HG02981 (cell line): Measurements from ENCODE around the gene PDE6A.
A peak's percentile ranks its signal among the peaks of the same experiment; 100 is the strongest.
"Not testable (repeated sequence)": the region's sequence is repeated elsewhere in the genome, so short reads cannot be mapped to it uniquely, and the experiment has no call there.

Source experiments
- ATAC-seq: cut with Tn5 transposase; IDR thresholded peaks from one replicate; pipeline ENCODE4 v1.9.1; 2021; ENCODE audit warnings: mild to moderate bottlenecking, moderate library complexity; ENCODE audit not compliant: unreplicated experiment

The PDE6A gene

DNA sequence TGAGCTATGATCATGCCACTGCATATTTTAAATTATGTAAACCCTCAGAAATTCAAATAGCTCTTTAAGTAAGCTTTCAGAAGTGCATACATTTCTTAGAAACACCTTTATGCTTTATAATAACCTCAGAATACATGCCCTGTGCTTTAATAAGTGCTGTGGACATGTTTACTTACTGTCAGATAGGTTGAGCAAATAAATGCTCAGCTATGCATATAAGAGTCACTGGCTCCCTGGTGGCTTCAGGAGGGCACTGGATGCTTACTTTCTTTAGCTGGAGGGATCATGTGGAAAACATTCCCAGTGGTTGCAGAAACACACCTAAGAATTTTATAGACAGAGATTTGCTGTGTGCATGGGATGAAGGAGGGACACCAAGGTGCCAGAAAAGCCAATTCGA lies 74.4 kb downstream of the PDE6A start:
- no peak for ATAC-seq

DNA sequence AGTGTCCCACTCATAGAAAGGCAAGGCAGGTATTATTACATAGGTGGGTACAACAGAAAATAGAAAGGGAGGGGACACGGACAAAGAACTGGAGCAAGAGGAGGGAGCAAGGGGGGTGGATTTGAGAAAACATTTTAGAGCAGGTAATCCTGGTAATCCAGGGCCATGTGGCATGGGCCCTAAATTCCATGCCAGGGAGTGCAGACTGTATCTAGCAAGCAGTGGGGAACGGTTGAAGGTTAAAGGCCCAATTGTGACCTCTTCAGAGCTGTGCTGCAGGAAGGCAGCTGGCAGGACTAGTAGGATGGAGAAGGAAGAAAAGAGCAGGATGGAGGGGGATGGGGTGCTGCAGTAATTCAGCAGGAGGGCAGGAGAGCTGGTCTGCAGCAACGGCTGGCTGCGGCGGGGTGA lies 75.2 kb downstream of the PDE6A start:
- no peak for ATAC-seq

DNA sequence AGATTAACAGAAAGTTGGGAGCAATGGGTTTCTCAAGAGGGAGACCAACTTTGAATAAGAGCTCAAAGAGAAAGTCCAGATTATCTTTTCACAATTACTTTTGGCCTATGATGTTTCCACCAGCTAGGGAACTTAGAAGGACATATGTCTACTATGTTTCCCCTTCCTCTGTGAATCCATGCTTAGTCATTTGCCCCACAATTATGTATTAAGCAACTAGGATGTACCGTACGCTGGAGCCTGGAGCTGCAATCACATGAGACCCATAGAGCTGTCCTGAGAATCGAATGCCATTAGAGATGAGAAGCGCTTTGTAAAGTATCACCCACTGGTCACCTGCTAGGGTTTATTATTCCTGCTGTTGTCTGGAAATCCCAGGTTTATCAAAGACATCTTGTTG lies 78.8 kb downstream of the PDE6A start:
- no peak for ATAC-seq

DNA sequence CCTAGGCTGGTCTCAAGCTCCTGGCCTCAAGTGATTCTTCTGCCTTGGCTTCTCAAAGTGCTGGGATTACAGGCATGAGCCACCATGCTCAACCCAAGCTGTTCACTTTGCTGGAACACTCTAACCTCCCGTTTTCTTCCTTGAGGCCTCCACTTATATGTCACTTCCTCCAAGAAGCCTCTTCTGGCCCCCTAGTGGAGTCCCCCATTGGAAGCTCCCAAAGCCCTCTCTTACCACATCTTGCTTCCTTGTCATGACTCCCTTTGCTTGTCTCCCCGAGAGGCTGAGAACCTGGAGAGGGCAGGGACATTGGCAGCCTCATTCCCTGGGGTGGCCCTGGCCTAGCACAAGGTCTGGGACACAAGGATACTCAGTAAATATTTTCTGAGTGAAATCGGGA lies 80.8 kb downstream of the PDE6A start:
- ATAC-seq, result no peak

DNA sequence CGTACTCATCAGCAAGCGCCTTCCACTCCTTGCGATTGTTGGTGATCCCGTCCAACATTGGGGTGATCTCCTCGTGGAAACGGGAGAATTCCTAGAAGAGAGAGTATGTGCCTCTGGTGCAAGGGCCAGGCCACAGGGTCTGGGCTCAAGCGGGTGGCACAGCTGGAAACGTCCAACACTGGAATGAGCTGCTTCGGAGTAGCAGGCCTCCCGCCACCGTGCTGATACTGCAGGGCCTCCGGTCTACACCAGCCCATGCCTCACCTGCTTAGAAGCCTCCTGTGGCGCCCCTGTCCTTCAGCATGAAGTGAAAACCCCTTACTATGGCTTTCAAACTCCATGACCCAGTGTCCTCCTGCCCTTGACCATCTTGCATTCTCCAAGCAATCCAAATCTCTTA lies 81.4 kb downstream of the PDE6A start:
- no peak for ATAC-seq

DNA sequence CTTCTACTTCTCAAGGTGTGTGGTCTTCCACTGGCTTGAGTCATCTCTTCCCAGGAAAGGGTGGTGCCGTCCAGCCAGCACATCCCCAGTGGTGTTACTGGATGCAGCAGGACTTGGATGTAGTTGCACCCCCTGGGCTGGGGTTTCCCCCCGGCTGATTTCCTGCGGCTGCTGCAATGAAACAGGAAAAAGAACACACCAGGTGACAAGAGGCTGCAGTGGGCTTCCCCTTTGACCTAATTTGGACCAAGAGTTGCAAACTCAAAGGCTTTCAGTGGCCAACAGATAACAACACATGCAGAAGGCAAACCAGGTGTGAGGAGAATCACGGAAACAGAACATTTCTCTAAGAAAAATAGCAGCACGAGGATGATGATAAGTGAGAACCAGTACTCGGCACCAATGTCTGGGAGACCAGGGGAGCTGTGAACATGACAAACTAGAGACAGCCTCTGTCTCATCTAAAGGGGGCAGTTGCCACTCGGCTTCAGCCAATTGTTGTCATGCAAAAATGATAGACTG lies 83.7 kb downstream of the PDE6A start:
- ATAC-seq, result peak; percentile 80

DNA sequence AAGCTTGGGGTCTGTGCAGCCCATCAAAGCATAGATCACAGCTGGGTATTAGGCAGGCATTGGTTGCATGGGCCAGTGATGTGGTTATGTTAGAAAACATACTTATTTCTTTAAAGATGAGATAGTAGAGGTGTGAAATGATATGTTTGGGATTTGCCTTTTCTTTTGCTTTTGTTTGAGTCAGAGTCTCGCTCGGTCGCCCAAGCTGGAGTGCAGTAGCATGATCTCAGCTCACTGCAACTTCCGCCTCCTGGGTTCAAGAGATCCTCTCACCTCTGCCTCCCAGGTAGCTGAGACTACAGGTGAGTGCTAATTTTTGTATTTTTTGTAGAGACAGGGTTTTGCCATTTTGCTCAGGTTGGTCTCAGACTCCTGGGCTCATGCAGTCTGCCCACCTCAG lies 84.8 kb downstream of the PDE6A start:
- ATAC-seq, result no peak

DNA sequence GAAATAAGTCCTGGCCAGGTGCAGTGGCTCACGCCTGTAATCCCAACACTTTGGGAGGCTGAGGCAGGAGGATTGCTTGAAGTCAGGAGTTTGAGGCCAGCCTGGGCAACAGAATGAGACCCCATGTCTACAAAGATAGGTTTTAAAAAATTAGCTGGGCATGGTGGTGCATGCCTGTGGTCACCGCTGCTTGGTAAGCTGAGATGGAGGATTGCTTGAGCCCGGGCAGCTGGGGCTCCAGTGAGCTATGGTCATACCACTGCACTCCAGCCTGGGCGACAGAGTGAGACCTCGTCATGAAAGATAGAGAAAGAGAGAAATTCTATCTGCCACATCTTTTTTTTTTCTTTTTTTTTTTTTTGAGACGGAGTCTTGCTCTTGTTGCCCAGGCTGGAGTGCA lies 86.1 kb downstream of the PDE6A start:
- not testable (repeated sequence) for ATAC-seq

DNA sequence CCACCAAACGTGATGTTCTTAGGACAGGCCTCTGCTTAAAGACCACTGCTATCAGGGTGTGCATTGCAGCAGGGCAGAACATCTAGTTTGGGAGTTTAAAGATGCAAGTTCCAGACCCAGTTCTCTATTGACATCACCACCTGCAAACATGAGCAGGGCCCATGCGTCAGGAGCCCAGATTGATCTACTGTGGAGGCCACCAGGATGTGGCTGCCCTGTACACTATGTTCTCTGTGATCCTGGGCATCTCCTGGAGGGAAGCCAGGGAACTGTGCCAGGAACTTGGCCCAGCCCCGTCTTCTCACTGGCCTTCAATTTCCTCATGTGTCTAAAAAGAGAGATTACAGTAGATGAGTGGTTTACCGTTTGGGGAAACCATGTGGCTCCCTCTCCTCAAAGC lies 87.1 kb downstream of the PDE6A start:
- ATAC-seq, result no peak

DNA sequence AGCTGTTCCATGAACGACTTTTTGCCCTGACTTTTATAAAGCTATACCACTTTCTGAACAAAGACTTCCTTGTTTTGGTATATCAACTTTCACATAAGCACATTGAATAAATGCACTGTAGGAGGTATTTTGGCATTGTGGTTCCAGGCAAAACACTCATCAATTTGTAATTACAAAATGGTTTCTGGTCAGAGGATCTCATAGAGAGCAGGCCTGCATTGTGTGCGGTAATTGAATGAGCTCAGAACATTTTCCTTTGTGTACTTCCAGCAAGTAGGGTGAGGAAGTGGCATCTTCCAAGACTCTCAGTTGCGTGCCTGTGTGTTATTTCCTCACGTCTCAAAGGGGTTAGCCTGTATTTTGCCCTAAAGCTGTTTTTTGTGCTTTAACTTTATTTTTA lies 89.2 kb downstream of the PDE6A start:
- ATAC-seq, result no peak

DNA sequence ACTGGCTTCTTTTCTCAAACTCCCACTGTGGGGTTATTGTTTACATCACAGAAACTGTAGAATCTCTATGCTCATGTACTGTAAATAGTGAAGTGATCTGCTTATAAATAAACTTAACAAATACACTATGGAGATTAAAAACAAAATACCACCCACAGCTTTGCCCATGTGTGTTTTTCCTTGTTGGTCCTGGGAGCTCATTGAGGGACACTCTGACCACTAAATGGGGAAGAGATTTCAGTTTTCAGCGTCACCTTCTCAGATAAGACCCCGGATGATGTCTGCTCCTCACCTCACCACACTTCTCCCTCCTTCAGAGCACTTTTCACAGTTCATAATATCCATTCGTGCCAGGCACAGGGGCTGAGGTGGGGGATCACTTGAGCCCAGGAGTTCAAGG lies 89.7 kb downstream of the PDE6A start:
- ATAC-seq, result no peak

DNA sequence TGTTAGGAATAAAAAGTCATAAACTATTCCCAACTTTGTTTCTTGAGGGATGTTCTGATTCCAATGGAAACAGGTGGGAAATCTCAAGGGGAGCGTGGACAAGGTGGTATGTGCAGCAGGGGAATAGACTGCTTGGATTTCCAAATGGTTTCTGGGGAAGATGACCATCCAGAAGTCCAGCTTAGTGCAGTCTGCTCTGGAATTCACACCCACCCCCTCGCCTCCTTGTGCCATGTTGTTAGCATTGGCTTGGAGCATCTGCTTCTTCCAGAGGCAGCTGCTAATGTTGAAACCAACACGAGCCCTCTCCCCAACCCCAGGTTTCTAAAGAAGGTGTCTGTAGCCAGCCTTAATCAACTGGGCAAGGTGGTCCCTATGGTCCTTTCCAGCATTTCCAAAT lies 90.9 kb downstream of the PDE6A start:
- ATAC-seq, result no peak

DNA sequence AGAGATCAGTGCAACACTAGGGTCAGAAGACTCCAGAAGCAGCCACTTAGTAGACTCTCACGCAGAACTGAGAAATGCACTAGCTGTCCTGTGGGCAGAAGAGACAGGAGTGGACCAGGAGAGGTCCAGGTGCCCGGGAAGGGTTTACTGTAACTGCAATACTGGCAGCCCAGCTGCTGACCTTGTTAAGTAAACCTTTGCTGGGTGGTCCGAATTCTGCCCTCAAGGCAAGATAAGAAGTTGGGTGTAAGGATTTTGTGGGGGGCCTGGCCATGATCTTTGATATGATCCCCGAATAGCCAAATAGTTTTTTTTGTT lies 91.3 kb downstream of the PDE6A start:
- no peak for ATAC-seq

DNA sequence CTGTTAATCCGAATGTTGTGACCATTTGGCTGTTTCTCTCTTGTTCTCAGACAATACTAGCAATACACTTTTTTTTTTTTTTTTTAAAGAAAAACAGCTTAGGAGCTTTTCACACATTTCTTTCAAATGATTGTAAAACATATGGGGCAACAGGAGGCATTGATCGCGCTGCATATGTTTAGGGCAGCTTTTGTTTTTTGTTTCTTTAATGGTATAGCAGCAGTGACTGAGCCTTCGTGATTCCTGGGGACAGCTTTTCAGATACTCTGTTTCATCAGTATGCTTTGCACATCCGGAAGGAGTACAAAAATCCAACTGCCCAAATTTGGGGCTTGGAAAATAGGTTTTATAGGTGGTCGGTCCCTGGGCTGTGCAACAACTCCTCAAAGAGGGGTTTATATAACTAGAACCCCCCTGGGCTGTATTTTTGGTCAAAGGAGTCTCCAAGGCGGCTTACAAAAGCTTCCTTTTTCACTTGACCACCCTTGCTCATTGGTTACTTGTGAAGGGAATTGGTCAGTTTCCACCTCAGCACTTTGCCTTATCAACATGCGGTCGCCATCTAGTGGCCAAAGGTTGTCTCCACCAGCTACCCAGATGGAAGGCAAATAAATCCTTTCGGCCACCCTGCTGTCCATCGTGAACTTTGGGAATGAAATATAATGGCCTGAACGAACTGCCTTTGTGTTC lies 91.8 kb downstream of the PDE6A start:
- peak; percentile 72 for ATAC-seq

DNA sequence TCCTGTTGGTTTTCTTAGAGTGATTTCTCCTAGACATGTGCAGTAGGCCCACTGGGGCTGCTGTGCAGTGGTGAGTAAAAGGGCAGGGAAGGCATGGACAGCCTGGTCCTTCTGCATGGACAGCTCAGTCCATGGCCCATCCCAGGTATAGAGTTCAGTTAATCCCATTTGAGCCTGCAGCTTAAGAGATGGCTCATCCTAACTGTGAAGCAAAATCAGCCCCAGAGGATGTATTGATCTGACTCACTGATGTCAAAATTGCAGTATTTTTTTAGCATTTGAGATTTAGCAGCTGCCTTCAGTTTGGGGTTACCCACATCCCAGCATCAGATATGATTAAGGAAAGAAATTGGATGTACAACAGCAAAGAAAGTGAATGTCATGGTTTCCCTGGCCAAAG lies 93.4 kb downstream of the PDE6A start:
- ATAC-seq, result no peak

DNA sequence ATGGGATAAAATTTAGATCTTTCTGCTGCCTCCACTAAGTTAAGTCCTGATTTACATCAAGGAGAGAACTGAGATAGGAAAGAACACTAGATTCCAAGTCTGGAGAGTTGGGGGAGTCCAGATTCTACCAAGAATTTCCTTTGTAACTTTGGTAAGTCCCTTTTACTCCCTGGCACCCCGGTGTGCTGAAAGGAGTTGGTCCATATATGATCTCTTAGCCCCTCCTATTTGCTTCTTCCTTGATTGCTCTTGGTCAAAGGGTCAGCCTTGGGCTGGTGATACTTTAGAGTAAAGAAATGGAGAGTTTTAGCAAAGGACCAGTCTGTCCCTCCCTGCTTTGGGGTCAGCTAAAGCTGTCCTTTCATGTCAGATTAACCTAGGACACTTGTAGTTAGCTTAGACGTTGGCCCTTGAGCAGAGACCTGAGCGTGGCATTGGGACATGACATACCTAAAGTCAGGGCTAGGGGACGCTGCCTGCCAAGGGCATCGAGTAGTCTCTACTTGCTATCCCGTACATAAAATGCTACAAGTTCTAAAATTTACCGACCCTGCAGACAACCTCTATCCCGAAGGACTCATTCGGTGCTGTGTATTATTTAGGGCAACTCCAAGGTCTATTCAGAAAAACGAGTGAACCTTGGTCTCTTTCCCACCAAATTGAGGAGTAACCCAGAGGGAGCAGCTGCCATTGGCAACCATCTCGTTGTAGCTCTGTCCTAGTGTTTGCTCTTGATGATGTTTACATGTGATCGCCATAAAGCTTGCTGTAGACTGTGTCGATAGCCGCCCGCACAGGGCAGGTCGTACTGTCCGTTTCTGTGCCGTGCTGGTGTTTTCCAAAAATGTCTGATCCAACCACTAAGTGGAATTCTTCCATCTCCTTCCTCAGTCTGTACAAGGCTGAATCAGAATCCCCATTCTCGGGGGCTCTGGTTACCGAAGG lies 94.4 kb downstream of the PDE6A start:
- no peak for ATAC-seq

DNA sequence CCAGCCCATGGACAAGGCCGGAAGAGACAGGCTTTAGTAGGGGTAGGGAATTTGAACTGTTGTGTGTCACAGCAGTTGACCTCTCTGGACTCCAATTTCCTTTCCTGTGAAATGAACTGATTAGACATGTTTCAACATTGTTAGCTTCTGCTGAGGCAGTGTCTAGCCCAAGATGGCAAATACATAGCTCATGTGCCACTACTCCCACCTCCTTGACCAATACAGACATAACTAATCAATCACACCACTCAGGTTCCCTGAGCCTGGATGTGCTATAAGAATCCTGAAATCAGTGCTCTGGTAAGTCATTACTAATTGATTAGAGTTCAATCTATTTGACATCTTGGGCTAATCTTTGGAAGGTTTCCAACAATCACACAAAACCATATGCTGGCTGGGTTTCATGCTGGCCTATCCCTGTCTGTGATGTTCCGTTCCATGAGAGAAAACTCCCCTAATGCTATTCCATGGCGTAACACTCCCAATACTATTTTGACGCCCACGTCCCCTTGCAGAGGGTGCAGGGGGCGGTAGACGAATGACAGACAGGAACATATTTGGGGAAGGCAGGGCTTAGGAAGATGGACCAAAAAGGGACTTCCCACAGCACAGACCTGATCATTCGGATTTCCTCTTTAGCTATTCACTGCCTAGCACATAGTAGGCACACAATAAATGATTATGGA lies 95.2 kb downstream of the PDE6A start:
- no peak for ATAC-seq

DNA sequence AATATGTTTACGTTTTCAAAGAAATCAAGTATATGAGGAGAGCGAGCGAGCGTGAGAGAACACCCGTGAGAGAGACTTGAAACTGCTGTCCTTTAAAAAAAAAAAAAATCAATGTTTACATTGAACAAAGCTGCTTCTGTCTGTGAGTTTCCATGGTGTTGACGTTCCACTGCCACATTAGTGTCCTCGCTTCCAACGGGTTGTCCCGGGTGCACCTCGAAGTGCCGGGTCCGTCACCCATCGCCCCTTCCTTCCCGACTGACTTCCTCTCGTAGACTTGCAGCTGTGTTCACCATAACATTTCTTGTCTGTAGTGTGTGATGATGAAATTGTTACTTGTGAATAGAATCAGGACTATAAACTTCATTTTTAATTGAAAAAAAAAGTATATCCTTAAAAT lies 97.0 kb downstream of the PDE6A start:
- ATAC-seq, result no peak

DNA sequence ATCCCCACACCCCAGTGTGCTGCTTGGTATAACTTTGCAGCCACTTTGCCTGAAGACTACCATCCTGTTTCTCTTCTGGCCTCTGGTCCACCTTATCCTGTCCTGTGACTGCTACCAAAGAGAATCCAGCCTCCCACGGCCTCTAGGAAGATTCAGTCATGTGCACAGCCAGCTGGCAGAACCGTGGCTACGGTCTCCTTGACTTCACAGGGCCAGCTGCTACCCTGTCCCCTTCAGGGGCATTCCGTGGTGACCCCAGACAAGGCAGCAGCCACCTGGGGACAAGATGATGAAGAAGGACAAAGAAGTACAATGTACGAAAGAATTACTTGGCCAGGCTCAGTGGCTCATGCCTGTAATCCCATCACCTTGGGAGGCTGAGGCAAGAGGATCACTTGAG lies 98.6 kb downstream of the PDE6A start:
- no peak for ATAC-seq

DNA sequence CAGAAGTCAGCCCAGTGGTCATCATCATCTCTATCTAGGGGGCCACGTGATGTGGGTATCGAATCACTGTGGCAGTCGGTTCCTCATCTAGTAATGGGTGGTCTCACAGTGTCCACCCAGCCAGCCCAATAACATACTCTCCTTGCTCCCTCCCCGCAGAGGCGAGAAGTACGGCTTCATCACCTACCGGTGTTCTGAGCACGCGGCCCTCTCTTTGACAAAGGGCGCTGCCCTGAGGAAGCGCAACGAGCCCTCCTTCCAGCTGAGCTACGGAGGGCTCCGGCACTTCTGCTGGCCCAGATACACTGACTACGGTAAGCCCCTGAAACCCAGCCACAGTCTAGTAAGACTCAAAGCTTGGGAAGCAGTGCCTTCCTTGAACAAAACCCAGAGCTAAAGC lies 99.0 kb downstream of the PDE6A start:
- no peak for ATAC-seq

DNA sequence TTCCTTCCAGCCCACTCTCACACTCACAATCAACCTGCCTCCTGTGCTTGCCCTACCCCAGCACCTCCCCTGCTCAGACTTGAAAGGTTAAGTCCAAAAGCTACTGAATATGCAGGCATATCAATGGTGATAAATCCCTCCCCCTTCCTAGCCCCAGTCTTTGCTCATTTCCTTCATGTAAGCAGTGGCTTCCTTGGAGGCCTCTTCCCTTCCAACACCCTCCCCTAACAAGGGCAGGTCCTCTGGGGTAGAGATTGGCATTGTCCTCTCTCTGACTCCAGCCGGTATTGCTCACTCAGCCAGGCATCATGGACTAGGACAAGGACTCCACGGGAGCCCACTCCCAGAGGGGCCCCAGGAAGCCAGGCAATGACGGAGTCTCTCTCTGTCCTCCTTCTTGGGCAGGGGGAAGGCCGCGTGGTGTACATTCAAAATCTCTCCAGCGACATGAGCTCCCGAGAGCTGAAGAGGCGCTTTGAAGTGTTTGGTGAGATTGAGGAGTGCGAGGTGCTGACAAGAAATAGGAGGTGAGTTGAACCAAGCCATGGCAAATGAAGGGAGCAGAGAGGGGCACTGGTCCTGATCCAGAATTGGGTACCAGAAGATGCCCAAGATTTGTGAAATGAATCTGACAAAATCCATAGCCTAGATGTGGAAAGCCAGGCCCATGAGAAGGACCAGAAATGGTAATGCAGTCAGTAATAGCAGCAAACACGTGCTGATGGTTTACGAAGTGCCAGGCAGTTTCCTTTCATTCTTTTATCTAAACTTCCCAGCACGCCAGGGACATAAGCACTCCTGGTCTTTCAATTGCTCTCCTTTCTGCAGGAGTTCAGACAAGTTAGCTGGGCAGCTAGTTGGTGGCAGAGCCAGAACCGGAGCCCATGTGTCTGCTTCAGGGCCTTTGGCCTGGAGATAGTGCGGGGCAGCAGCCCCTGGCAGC lies 102.5 kb downstream of the PDE6A start:
- no peak for ATAC-seq
